HEK293T (cell line): ENCODE measurements around the gene SLC22A14.

Experiments used
- ARNT ChIP-seq: fragments of 450-650 bp; IDR thresholded peaks from 2 replicates; pipeline ENCODE4 v1.6.1; 2017; ENCODE audit warnings: mild to moderate bottlenecking
- BHLHE40 ChIP-seq: fragments of 450-650 bp; IDR thresholded peaks from 2 replicates; pipeline ENCODE4 v1.6.1; 2016; ENCODE audit warnings: mild to moderate bottlenecking, moderate library complexity, borderline replicate concordance
- CTBP1 ChIP-seq: fragments of 450-650 bp; IDR thresholded peaks from 2 replicates; pipeline ENCODE4 v1.6.1; 2016; ENCODE audit warnings: borderline replicate concordance
- ELF4 ChIP-seq: fragments of 450-650 bp; IDR thresholded peaks from 2 replicates; pipeline ENCODE4 v1.6.1; 2017; ENCODE audit warnings: antibody characterized with exemption
- FOXK2 ChIP-seq: fragments of 450-650 bp; IDR thresholded peaks from 2 replicates; pipeline ENCODE4 v1.6.1; 2016; ENCODE audit warnings: mild to moderate bottlenecking
- FOXM1 ChIP-seq: fragments of 450-650 bp; IDR thresholded peaks from 2 replicates; pipeline ENCODE4 v1.6.1; 2017; ENCODE audit warnings: mild to moderate bottlenecking, borderline replicate concordance
- HDGF ChIP-seq: fragments of 450-650 bp; IDR thresholded peaks from 2 replicates; pipeline ENCODE4 v1.6.1; 2017; ENCODE audit warnings: antibody characterized with exemption, borderline replicate concordance
- NFRKB ChIP-seq: fragments of 450-650 bp; IDR thresholded peaks from 2 replicates; pipeline ENCODE4 v1.6.1; 2016; ENCODE audit warnings: mild to moderate bottlenecking, moderate library complexity
- SP1 ChIP-seq: fragments of 450-650 bp; IDR thresholded peaks from 2 replicates; pipeline ENCODE4 v1.6.1; 2017
- SUZ12 ChIP-seq: fragments of 450-650 bp; IDR thresholded peaks from 2 replicates; pipeline ENCODE4 v1.6.1; 2016; ENCODE audit warnings: mild to moderate bottlenecking
- TARDBP ChIP-seq: fragments of 450-650 bp; IDR thresholded peaks from 2 replicates; pipeline ENCODE4 v1.6.1; 2016
- ZNF384 ChIP-seq: fragments of 450-650 bp; IDR thresholded peaks from 2 replicates; pipeline ENCODE4 v1.6.1; 2016

DNA sequence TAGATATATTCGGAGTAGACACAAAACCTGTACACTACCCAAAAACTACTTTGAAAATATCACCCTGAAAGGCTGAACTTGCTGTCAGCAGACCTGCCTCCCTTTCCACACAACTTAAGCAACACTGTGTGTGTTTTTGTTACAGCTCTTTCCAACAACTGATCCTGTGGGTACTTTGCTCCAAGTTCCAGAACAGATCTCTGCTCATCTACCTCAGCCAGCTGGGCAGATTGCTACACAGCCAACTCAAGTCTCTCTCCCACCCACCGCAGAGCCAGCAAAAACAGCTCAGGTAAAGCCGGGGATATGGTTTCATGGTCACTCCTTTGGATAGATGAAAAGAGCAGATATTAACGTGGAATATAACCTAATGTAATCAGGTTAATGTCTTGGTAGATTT, 36.2 kb upstream of the SLC22A14 start:
- TF ChIP-seq HDGF = no peak
- TF ChIP-seq FOXK2 = no peak
- TF ChIP-seq BHLHE40 = no peak
- TF ChIP-seq SP1 = no peak
- no peak for TF ChIP-seq TARDBP
- no peak for TF ChIP-seq CTBP1
- no peak for TF ChIP-seq ZNF384
- TF ChIP-seq ELF4 = no peak
- TF ChIP-seq NFRKB = no peak
- TF ChIP-seq FOXM1 = no peak
- TF ChIP-seq SUZ12 = no peak
- TF ChIP-seq ARNT = no peak
